HepG2 (cell line): ENCODE data around the gene UCKL1. TPM values are rescaled to one million over a fixed set of nuclear protein-coding genes. Genes with fewer than 3 reads are reported as not detected.
A peak's percentile ranks its signal among the peaks of the same experiment; 100 is the strongest.

ENCODE experiments used
- DPF2 ChIP-seq: sonication (generic); formaldehyde crosslinking; IDR thresholded peaks from 2 replicates; pipeline ENCODE4 v1.4.0; 2020; ENCODE audit warnings: mild to moderate bottlenecking, low read depth, missing genetic modification reagents, borderline replicate concordance
- ETS1 ChIP-seq: sonication (generic); formaldehyde crosslinking; IDR thresholded peaks from 2 replicates; pipeline ENCODE4 v1.4.0; 2020; ENCODE audit warnings: missing genetic modification reagents
- FOSL1 ChIP-seq: sonication (generic); formaldehyde crosslinking; IDR thresholded peaks from 2 replicates; pipeline ENCODE4 v1.9.0; 2021; ENCODE audit warnings: missing genetic modification reagents, borderline replicate concordance
- FUBP1 ChIP-seq: sonication (generic); formaldehyde crosslinking; IDR thresholded peaks from 2 replicates; pipeline ENCODE4 v1.5.1; 2020; ENCODE audit warnings: missing genetic modification reagents, mild to moderate bottlenecking, borderline replicate concordance
- HNF4A ChIP-seq: sonication (generic); formaldehyde crosslinking; IDR thresholded peaks from 2 replicates; pipeline ENCODE4 v1.4.0; 2020; ENCODE audit warnings: missing genetic modification reagents
- MAFF ChIP-seq: IDR thresholded peaks from 2 replicates; pipeline ENCODE4 v1.6.1; 2011; ENCODE audit warnings: low read depth, low read length, improper control_type of control experiment
- MTA3 ChIP-seq: sonication (generic); formaldehyde crosslinking; IDR thresholded peaks from 2 replicates; pipeline ENCODE4 v1.4.0; 2020; ENCODE audit warnings: missing genetic modification reagents
- NFIB ChIP-seq: sonication (generic); formaldehyde crosslinking; IDR thresholded peaks from 2 replicates; pipeline ENCODE4 v1.9.0; 2021; ENCODE audit warnings: missing genetic modification reagents, mild to moderate bottlenecking, borderline replicate concordance
- NPAS2 ChIP-seq: sonication (generic); formaldehyde crosslinking; IDR thresholded peaks from 2 replicates; pipeline ENCODE4 v1.8.0; 2022; ENCODE audit warnings: mild to moderate bottlenecking, missing genetic modification reagents, borderline replicate concordance
- PCBP2 ChIP-seq: fragments of 200-400 bp; formaldehyde crosslinking; optimal IDR thresholded peaks from 2 replicates; pipeline ENCODE3; 2018; ENCODE audit warnings: low read length, low read depth; ENCODE audit not compliant: poor library complexity, severe bottlenecking
- SRF ChIP-seq: IDR thresholded peaks from 2 replicates; pipeline ENCODE4 v1.6.1; 2011; ENCODE audit warnings: mild to moderate bottlenecking, low read depth, low read length, moderate library complexity
- TFDP1 ChIP-seq: IDR thresholded peaks from 2 replicates; pipeline ENCODE4 v1.6.1; 2016; ENCODE audit warnings: missing compliant biosample characterization, missing genetic modification reagents, borderline replicate concordance
- TGIF2 ChIP-seq: IDR thresholded peaks from 2 replicates; pipeline ENCODE4 v1.6.1; 2016; ENCODE audit warnings: control low read depth, missing compliant biosample characterization
- ZHX2 ChIP-seq, 2 experiments: sonication (generic) in 1 of 2; formaldehyde crosslinking in 1 of 2; IDR thresholded peaks; 2 replicates each; pipeline versions ENCODE4 v1.6.1 to v1.9.0; 2014 to 2022; ENCODE audit warnings: antibody characterized with exemption in 1 of 2, borderline replicate concordance in 1 of 2, inconsistent platforms in 1 of 2, low read depth in 1 of 2, missing genetic modification reagents in 1 of 2
- ZNF44 ChIP-seq: sonication (generic); formaldehyde crosslinking; IDR thresholded peaks from 2 replicates; pipeline ENCODE4 v1.5.1; 2020; ENCODE audit warnings: mild to moderate bottlenecking, missing genetic modification reagents
- ZNF598 ChIP-seq: sonication (generic); formaldehyde crosslinking; IDR thresholded peaks from 2 replicates; pipeline ENCODE4 v1.5.1; 2020; ENCODE audit warnings: mild to moderate bottlenecking, missing genetic modification reagents, borderline replicate concordance
- ZNF614 ChIP-seq: IDR thresholded peaks from 2 replicates; pipeline ENCODE4 v1.6.1; 2018; ENCODE audit warnings: missing biosample characterization, missing genetic modification reagents, inconsistent platforms, borderline replicate concordance
- polyA plus RNA-seq, 8 experiments: library from polyadenylated mRNA; depleted of rRNA in 3 of 8; stranded (reverse) in 7 of 8; unstranded in 1 of 8; fragments of >200 nt; fragmentation: Illumina TruSeq in 4 of 8; extraction: Trizol in 4 of 8; gene quantifications; 2 replicates each; pipeline versions ENCODE4 v1.2.1 to v1.2.3, GENCODE V29; 2011 to 2016; ENCODE audit warnings: low read depth in 4 of 8, missing spikeins in 1 of 8, mixed read lengths in 1 of 8; ENCODE audit not compliant: insufficient read depth in 1 of 8
- total RNA-seq, 5 experiments: library from RNA; depleted of rRNA; stranded (reverse); fragments of >200 nt; fragmentation: Illumina TruSeq; extraction: Trizol; gene quantifications; 2 replicates each; pipeline ENCODE4 v1.2.3, GENCODE V29; 2016; ENCODE audit warnings: low read depth in 1 of 5

The UCKL1 gene
- total and polyA plus RNA-seq, 2 of the 13 experiments (the other 11 are each of a cell fraction or from before 2014, with no cell fraction given) = 50.2 to 126 TPM

- no peak for TF ChIP-seq ZHX2 (IDR thresholded peaks at IDR 0.05; ENCODE audit: low read depth)
- TF ChIP-seq ZHX2 (CRISPR knock-in tag; IDR thresholded peaks at IDR 0.05; ENCODE audit: borderline replicate concordance) = no peak
- no peak for TF ChIP-seq MTA3 (CRISPR knock-in tag)
- TF ChIP-seq PCBP2 = no peak
- TF ChIP-seq SRF = no peak
- no peak for TF ChIP-seq FOSL1 (CRISPR knock-in tag)
- TF ChIP-seq TGIF2 = peak; percentile 62; the same call in 1 of the 2 replicates
- TF ChIP-seq ZNF44 (CRISPR knock-in tag) = no peak
- TF ChIP-seq ETS1 = no peak
- TF ChIP-seq FUBP1 (CRISPR knock-in tag) = no peak
- TF ChIP-seq ZNF614 (CRISPR knock-in tag) = no peak
- no peak for TF ChIP-seq MAFF
- 0 out of 2 replicates have a peak, but pooled peaks have one; percentile 12 for TF ChIP-seq ZNF598
- no peak for TF ChIP-seq NFIB
- TF ChIP-seq NPAS2 (CRISPR knock-in tag) = peak; percentile 39; the same call in 1 of the 2 replicates
- TF ChIP-seq TFDP1 (CRISPR knock-in tag) = no peak
- peak; percentile 48 for TF ChIP-seq DPF2 (CRISPR knock-in tag)
- 0 out of 2 replicates have a peak, but pooled peaks have one; percentile 16 for TF ChIP-seq HNF4A
These were observed 16.3 kb upstream of the UCKL1 start (continued) for GRCh38 chr20:63972312-63973159.
